HG02885 (cell line): ENCODE results near the gene AP1G2.
A peak's percentile ranks its signal among the peaks of the same experiment; 100 is the strongest.
"Not testable (repeated sequence)": the region's sequence is repeated elsewhere in the genome, so short reads cannot be mapped to it uniquely, and the experiment has no call there.

Experiments
- ATAC-seq: cut with Tn5 transposase; IDR thresholded peaks from one replicate; pipeline ENCODE4 v1.9.1; 2021; ENCODE audit warnings: mild to moderate bottlenecking; ENCODE audit not compliant: unreplicated experiment, poor library complexity

Gene AP1G2

GRCh38 chr14:23542261-23542660 lies 25.3 kb downstream of the AP1G2 start:
- ATAC-seq = no peak

GRCh38 chr14:23540141-23540469 lies 27.5 kb downstream of the AP1G2 start:
- ATAC-seq = no peak

DNA sequence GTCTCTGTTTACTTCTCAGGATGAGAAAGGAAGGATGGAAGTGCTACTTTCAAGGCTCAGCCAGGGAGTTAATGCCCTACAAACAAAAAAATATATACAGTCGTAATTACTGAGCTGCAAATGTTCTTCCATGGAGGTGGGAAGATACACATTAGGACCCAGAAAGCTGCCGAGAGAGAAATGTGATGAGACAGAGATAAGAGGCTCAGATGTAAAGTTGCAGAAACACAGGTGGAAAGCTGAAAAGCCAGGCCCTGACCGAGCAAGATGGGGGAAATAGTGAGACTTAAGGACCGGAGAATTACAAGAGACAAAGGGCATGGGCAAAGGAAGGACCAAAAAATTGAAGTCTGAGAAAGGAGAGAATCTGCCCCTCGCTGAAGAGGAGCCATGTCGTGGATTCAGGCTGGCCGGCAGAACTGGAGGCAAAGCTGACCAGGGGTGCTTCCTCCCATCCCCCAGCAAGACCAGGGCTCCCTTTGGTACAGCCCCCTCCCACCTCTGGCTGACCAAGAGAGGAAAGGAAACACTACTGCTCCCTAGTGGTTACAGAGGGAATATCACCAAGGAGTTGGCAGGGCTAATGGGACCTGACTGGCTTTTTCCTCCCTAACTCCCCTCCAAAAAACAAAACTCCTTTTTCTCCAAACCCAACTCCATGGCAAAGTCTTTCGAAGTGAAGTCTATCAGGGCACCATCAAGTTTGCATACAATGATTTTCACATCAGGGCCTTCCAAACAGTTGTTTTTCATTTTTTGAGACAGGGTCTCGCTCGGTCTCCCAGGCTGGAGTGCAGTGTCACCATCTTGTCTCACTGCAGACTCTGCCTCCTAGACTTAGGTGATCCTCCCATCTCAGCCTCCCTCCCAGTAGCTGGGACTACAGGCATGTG lies 28.1 kb downstream of the AP1G2 start:
- ATAC-seq = peak; percentile 59

DNA sequence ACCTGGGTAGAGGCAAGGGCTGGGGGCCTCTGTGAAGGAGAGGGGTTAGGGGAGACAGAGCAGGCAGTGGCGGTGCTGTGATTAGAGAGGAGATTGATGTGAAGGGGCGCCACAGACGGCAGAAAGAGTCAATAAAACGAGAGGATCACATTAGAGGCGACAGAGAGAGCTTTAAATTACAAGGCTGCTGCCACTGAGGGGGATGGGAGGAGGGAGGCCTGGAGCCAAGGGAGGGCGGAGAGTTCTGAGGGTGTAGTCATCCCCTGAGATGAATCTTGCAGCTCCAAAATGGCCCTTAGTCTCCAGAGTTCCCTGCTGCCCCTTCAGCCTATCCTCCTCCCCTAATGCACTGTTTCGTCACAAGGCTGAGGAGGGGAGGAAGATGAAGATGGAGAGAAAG lies 28.8 kb downstream of the AP1G2 start:
- no peak for ATAC-seq

GRCh38 chr14:23538050-23538718 lies 29.4 kb downstream of the AP1G2 start:
- no peak for ATAC-seq

GRCh38 chr14:23537351-23538049 lies 30.1 kb downstream of the AP1G2 start:
- no peak for ATAC-seq

DNA sequence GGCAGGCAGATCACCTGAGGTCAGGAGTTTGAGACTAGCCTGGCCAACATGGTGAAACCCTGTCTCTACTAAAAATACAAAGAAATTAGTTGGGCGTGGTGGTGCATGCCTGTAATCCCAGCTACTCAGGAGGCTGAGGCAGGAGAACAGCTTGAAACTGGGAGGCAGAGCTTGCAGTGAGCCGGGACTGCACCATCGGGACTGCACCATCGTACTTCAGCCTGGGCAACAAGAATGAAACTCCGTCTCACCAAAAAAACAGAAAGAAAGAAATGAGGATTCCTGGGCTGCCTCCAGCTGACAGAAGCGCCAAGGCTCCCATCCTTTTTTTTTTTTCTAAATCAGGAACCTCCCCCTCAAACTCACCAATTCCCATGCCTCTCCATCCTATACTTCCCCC lies 30.7 kb downstream of the AP1G2 start:
- ATAC-seq = not testable (repeated sequence)

GRCh38 chr14:23536494-23536893 lies 31.1 kb downstream of the AP1G2 start:
- ATAC-seq = no peak

DNA sequence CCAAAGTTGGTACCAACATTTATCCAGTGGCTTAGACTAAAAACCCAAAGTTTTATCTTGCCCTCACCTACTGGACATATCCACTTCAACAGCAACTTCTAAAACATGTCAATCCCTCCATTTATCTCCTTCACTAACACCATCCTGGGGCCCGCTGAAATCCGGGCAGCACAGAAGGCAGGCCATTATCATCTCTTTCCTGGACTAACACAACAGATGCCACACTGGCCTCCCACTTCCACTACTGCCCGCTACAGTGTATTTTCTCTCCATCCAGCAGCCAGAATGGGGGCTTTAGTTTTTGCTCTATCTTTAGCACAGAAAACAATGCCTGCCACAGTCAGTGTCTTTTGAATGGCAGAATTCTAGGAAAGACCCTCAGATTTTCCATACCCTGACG lies 31.6 kb downstream of the AP1G2 start:
- no peak for ATAC-seq

- no peak for ATAC-seq
Measured at GRCh38 chr14:23533652-23534435, 33.7 kb downstream of the AP1G2 start.

- no peak for ATAC-seq
Measured at GRCh38 chr14:23532658-23533057, 34.9 kb downstream of the AP1G2 start.

- no peak for ATAC-seq
Measured at GRCh38 chr14:23531391-23531790, 36.2 kb downstream of the AP1G2 start.

- no peak for ATAC-seq
Measured at GRCh38 chr14:23530375-23531055, 37.1 kb downstream of the AP1G2 start.

GRCh38 chr14:23529016-23529415 lies 38.6 kb downstream of the AP1G2 start:
- ATAC-seq = no peak

DNA sequence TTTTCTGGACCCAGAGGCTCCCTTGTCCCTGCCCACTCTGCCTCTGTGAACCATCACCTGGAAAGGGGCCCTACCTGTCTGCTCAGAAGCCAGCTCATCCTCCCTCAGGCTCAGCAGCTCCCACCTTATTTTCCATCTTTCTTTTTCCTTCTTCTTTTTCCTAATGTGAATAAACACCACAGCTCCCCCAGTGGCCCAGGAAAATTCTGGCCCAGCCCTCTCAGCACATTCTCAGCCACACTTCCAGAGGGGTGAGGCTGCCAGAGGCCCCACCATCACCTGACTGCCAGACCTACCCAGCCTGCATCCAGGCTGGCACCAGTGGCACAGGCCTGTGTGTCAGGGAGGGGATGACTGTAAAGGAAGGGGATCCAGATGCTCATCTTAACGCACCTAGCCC lies 39.0 kb downstream of the AP1G2 start:
- no peak for ATAC-seq

DNA sequence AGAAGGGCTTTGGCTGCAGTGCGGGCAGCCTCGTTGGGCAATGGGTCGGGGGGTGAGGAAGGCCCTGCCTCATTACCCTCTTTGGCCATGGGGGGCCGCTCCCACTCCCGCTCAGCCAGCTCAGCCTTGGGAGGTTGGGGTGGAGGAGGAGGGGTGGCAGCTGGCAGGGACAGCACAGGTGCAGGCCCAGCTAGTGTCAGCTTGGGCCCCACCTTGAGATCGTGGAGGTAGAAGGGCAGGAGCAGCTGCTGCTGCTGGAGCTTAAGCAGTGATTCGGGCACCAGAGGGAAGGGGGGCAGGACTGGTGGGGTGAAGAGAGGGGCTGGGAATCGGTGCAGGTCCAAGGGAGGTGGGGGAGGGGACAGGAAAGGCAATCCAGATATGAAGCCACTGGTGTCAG lies 42.0 kb downstream of the AP1G2 start:
- no peak for ATAC-seq

DNA sequence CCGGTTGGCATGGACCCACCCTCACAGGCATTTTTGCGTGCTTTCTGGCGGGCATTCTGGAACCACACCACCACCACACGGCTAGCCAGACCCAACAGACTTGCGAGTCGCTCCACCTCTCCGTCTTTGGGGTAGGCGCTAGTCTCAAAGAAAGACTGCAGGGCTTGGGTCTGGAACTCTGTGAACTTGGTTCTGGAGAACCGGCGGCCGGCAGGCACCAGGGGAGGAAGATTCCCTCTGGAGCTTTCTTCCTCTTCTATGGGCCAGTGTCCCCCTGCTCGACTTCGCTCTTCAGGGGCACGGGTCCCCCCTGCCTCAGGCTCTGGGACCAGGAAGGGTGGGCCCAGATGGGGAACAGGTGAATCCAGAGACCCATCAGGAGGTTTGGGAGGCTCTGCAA lies 42.6 kb downstream of the AP1G2 start:
- ATAC-seq = no peak

DNA sequence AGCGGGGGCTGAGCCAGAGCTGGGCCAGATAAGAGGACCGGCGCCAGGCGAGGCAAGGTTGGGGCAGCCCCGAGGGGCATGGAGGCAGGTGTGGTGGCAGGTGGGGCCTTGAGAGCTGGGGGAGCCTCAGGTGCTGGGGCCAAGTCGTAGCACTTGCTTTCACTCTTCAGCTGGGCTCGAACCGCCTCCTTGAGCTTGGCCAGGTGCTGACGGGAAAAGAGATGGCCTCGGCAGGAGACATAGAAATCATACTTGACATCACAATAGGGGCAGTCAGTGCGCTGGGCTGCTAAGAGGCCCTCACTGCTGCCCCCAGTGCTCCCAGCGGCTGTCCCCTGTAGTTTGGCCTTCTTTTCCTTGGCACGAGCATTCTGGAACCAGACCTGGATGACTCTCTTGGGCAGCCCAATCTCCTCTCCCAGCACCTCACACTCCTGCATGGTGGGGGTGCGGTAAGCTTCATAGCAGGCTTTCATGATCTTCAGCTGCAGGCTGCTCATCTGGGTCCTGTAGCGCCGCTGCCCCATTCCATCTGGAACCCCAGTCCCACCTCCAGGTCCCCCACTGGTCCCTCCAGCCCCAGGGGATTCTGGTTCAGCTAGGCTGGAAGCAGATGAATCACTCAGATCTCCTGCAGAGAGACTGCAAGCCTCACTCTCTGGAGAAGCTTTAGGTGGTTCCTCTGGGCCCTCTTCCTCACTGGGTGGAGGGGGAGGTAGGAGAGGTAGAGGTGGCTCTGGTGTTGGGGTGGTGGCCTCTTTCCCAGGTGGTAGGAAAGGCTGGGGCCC lies 44.2 kb downstream of the AP1G2 start:
- no peak for ATAC-seq

GRCh38 chr14:23522643-23523198 lies 44.9 kb downstream of the AP1G2 start:
- no peak for ATAC-seq
